WTC11 (cell line): Measurements from ENCODE around the gene TBCE. TPM values are rescaled to one million over a fixed set of nuclear protein-coding genes. Genes with fewer than 3 reads are reported as not detected.

Source experiments
- ATAC-seq: fragments of 200-7000 bp; cut with Tn5 transposase; 2 replicates; pipeline ENCODE4 v1.10.0; 2021; ENCODE audit warnings: mild to moderate bottlenecking, moderate library complexity
- CTCF ChIA-PET: fragments of 300-600 bp; sonication (Branson Sonifier 250); formaldehyde crosslinking; loops from one replicate; lab custom pipeline; 2021; ENCODE audit warnings: antibody characterized with exemption; lab: Charles Lee
- POLR2A ChIA-PET: fragments of 350-600 bp; sonication (Branson Sonifier 250); formaldehyde crosslinking; loops from one replicate; lab custom pipeline; 2021; ENCODE audit warnings: antibody characterized with exemption; lab: Charles Lee
- DNase-seq: peaks from one replicate; pipeline ENCODE4 v3.0.0; 2021; ENCODE audit warnings: low spot score
- H3K27ac Mint-ChIP-seq: 2 replicates; pipeline ENCODE4 v1.8.0; 2021; ENCODE audit warnings: mixed read lengths
- H3K27me3 Mint-ChIP-seq: 2 replicates; pipeline ENCODE4 v1.8.0; 2021; ENCODE audit warnings: low read depth, mild to moderate bottlenecking, moderate library complexity, mixed read lengths
- H3K36me3 Mint-ChIP-seq: 2 replicates; pipeline ENCODE4 v1.8.0; 2021; ENCODE audit warnings: mixed read lengths
- H3K4me1 Mint-ChIP-seq: 2 replicates; pipeline ENCODE4 v1.8.0; 2022; ENCODE audit warnings: mixed read lengths
- H3K4me3 Mint-ChIP-seq: 2 replicates; pipeline ENCODE4 v1.8.0; 2021; ENCODE audit warnings: mild to moderate bottlenecking, moderate library complexity, mixed read lengths
- H3K9me3 Mint-ChIP-seq: 2 replicates; pipeline ENCODE4 v1.8.0; 2021; ENCODE audit warnings: mixed read lengths
- ATF6 ChIP-seq: sonication (generic); formaldehyde crosslinking; IDR thresholded peaks from 2 replicates; pipeline ENCODE4 v1.8.1; 2023; ENCODE audit warnings: mild to moderate bottlenecking, missing genetic modification reagents
- CREM ChIP-seq: sonication (generic); formaldehyde crosslinking; IDR thresholded peaks from 2 replicates; pipeline ENCODE4 v1.8.1; 2022; ENCODE audit warnings: mild to moderate bottlenecking, missing genetic modification reagents, moderate library complexity
- E2F1 ChIP-seq: sonication (generic); formaldehyde crosslinking; IDR thresholded peaks from 2 replicates; pipeline ENCODE4 v1.8.0; 2022; ENCODE audit warnings: mild to moderate bottlenecking, missing genetic modification reagents
- E2F5 ChIP-seq: sonication (generic); formaldehyde crosslinking; IDR thresholded peaks from 2 replicates; pipeline ENCODE4 v1.8.1; 2022; ENCODE audit warnings: mild to moderate bottlenecking, moderate library complexity, missing genetic modification reagents
- FOXP1 ChIP-seq: sonication (generic); formaldehyde crosslinking; IDR thresholded peaks from 2 replicates; pipeline ENCODE4 v1.8.0; 2022; ENCODE audit warnings: missing genetic modification reagents, mild to moderate bottlenecking, moderate library complexity, borderline replicate concordance
- GABPB1 ChIP-seq: sonication (generic); formaldehyde crosslinking; IDR thresholded peaks from 2 replicates; pipeline ENCODE4 v1.8.1; 2023; ENCODE audit warnings: mild to moderate bottlenecking, missing genetic modification reagents
- IRF2 ChIP-seq: sonication (generic); formaldehyde crosslinking; IDR thresholded peaks from 2 replicates; pipeline ENCODE4 v1.8.0; 2022; ENCODE audit warnings: low read depth, missing genetic modification reagents, borderline replicate concordance
- JAZF1 ChIP-seq: fragments of 250-450 bp; sonication (Bioruptor Pico); IDR thresholded peaks from 2 replicates; pipeline ENCODE4 v1.9.0; 2021; ENCODE audit warnings: moderate library complexity, mild to moderate bottlenecking, inconsistent platforms
- JUN ChIP-seq: sonication (generic); formaldehyde crosslinking; IDR thresholded peaks from 2 replicates; pipeline ENCODE4 v1.8.0; 2023; ENCODE audit warnings: mild to moderate bottlenecking, missing genetic modification reagents
- KAT7 ChIP-seq: sonication (generic); formaldehyde crosslinking; IDR thresholded peaks from 2 replicates; pipeline ENCODE4 v1.8.1; 2023; ENCODE audit warnings: missing genetic modification reagents, mild to moderate bottlenecking, borderline replicate concordance
- MXD4 ChIP-seq: fragments of 250-450 bp; sonication (Bioruptor Pico); IDR thresholded peaks from 2 replicates; pipeline ENCODE4 v1.8.0; 2021; ENCODE audit warnings: mild to moderate bottlenecking, moderate library complexity, borderline replicate concordance
- NR3C1 ChIP-seq: sonication (generic); formaldehyde crosslinking; conservative IDR thresholded peaks from 2 replicates; pipeline ENCODE4 v1.8.1; 2023; ENCODE audit warnings: low read depth, mild to moderate bottlenecking, missing genetic modification reagents
- PREB ChIP-seq: sonication (generic); formaldehyde crosslinking; IDR thresholded peaks from 2 replicates; pipeline ENCODE4 v1.8.1; 2022; ENCODE audit warnings: mild to moderate bottlenecking, missing genetic modification reagents, moderate library complexity, borderline replicate concordance
- PRRX2 ChIP-seq: fragments of 250-450 bp; sonication (Bioruptor Pico); IDR thresholded peaks from 2 replicates; pipeline ENCODE4 v1.8.0; 2021; ENCODE audit warnings: mild to moderate bottlenecking
- SP1 ChIP-seq: sonication (generic); formaldehyde crosslinking; conservative IDR thresholded peaks from 2 replicates; pipeline ENCODE4 v1.8.1; 2022; ENCODE audit warnings: missing genetic modification reagents
- TP53 ChIP-seq: sonication (generic); formaldehyde crosslinking; IDR thresholded peaks from 2 replicates; pipeline ENCODE4 v1.8.1; 2023; ENCODE audit warnings: mild to moderate bottlenecking, missing genetic modification reagents
- ZNF219 ChIP-seq: sonication (generic); formaldehyde crosslinking; IDR thresholded peaks from 2 replicates; pipeline ENCODE4 v1.8.0; 2023; ENCODE audit warnings: missing genetic modification reagents, mild to moderate bottlenecking, borderline replicate concordance
- ZNF671 ChIP-seq: fragments of 250-450 bp; sonication (Bioruptor Pico); IDR thresholded peaks from 2 replicates; pipeline ENCODE4 v1.8.0; 2021; ENCODE audit warnings: mild to moderate bottlenecking
- total RNA-seq: library from RNA; stranded (reverse); gene quantifications from 3 replicates; pipeline ENCODE4 v1.2.3, GENCODE V29; 2021
- TF ChIP-seq, protein P1 (sequence below): fragments of 250-450 bp; sonication (Bioruptor Pico); conservative IDR thresholded peaks from 2 replicates; pipeline ENCODE4 v1.9.0; 2021; ENCODE audit warnings: mild to moderate bottlenecking
- TF ChIP-seq, protein P2 (sequence below): fragments of 250-450 bp; sonication (Bioruptor Pico); IDR thresholded peaks from 2 replicates; pipeline ENCODE4 v2.1.2; 2022; ENCODE audit warnings: mild to moderate bottlenecking, moderate library complexity
- TF ChIP-seq, protein P3 (sequence below): sonication (generic); formaldehyde crosslinking; IDR thresholded peaks from 2 replicates; pipeline ENCODE4 v1.8.1; 2023; ENCODE audit warnings: mild to moderate bottlenecking, missing genetic modification reagents

The TBCE gene
- total RNA-seq, 1 experiment from 2014 or later: 34.8 TPM

- no peaks in the 10 kb centered on the region for H3K9me3 Mint-ChIP-seq
- ChIA-PET POLR2A (interaction anchor here (1.0 kb wide), 1 partner anchor 41 kb away, joined by 3 read pairs; no protein-coding TSS in a partner anchor), CTCF (no interaction called here)
- H3K4me1 Mint-ChIP-seq: peaks cover 30% of the 10 kb centered on the region
- peaks cover 33% of the 10 kb centered on the region for H3K36me3 Mint-ChIP-seq
- no peaks in the 10 kb centered on the region for H3K27me3 Mint-ChIP-seq
- peak overlapping the region; percentile 95 for H3K27ac Mint-ChIP-seq
- peak overlapping the region; percentile 98 for H3K4me3 Mint-ChIP-seq
- TF ChIP-seq IRF2 (CRISPR knock-in tag) (no peak), ATF6 (no peak), JUN (CRISPR knock-in tag) (no peak), ZNF671 (CRISPR knock-in tag) (no peak), GABPB1 (CRISPR knock-in tag) (no peak), SP1 (CRISPR knock-in tag) (0 out of 2 replicates have a peak, but pooled peaks have one; percentile 19), MXD4 (no peak), CREM (CRISPR knock-in tag) (0 out of 2 replicates have a peak, but pooled peaks have one; percentile 16)
- TF ChIP-seq, protein P1, sequence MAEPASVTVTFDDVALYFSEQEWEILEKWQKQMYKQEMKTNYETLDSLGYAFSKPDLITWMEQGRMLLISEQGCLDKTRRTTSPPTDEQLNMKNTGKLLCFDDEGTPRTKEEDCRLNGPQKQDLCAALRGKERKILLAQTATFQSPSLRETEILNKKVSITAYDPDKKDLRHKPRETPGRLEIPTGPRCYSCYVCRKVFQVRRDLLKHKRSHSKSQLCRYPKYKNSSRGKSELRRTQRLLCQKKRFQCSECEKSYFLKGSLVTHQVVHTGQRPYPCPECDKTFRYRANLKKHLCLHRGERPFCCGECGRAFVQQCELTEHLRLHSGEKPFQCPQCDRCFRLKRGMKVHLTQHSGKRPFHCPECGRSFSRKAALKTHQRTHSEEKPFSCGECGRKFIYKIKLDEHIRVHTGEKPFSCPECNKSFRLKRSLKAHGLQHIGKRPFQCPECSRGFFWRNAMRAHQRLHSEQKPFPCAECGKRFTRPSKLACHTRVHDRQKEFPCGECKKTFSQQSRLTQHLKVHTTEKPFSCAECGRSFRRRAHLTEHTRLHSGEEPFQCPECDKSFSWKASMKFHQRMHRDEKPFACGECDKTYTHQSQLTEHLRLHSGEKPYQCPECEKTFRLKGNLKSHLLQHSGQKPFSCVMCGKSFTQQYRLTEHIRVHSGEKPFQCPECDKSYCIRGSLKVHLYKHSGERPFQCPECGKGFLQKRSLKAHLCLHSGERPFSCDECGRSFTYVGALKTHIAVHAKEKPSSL (CRISPR knock-in tag): no peak
- TF ChIP-seq, protein P2, sequence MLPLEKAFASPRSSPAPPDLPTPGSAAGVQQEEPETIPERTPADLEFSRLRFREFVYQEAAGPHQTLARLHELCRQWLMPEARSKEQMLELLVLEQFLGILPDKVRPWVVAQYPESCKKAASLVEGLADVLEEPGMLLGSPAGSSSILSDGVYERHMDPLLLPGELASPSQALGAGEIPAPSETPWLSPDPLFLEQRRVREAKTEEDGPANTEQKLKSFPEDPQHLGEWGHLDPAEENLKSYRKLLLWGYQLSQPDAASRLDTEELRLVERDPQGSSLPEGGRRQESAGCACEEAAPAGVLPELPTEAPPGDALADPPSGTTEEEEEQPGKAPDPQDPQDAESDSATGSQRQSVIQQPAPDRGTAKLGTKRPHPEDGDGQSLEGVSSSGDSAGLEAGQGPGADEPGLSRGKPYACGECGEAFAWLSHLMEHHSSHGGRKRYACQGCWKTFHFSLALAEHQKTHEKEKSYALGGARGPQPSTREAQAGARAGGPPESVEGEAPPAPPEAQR (CRISPR knock-in tag): no peak
- ATAC-seq (no peak), DNase-seq (peak; percentile 40)
These were observed 40.3 kb upstream of the TBCE start for GRCh38 chr1:235326719-235327558.

- no peaks in the 10 kb centered on the region for H3K9me3 Mint-ChIP-seq
- TF ChIP-seq JAZF1 (CRISPR knock-in tag): no peak
- 0 out of 2 replicates have a peak, but pooled peaks have one; percentile 24 for TF ChIP-seq FOXP1
- no peak for TF ChIP-seq PREB (CRISPR knock-in tag)
- TF ChIP-seq TP53 (CRISPR knock-in tag): 0 out of 2 replicates have a peak, but pooled peaks have one; percentile 13
- TF ChIP-seq E2F1 (CRISPR knock-in tag): no peak
- TF ChIP-seq E2F5 (CRISPR knock-in tag): peak; percentile 58
- no peak for TF ChIP-seq ZNF219 (CRISPR knock-in tag)
- TF ChIP-seq, protein P3, sequence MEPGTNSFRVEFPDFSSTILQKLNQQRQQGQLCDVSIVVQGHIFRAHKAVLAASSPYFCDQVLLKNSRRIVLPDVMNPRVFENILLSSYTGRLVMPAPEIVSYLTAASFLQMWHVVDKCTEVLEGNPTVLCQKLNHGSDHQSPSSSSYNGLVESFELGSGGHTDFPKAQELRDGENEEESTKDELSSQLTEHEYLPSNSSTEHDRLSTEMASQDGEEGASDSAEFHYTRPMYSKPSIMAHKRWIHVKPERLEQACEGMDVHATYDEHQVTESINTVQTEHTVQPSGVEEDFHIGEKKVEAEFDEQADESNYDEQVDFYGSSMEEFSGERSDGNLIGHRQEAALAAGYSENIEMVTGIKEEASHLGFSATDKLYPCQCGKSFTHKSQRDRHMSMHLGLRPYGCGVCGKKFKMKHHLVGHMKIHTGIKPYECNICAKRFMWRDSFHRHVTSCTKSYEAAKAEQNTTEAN (CRISPR knock-in tag): 0 out of 2 replicates have a peak, but pooled peaks have one; percentile 37
- 0 out of 2 replicates have a peak, but pooled peaks have one; percentile 6 for TF ChIP-seq KAT7 (CRISPR knock-in tag)
- no peak for TF ChIP-seq NR3C1 (CRISPR knock-in tag)
- peak; percentile 69; the same call in 1 of the 2 replicates for TF ChIP-seq JUN (CRISPR knock-in tag)
- no peak for TF ChIP-seq PRRX2 (CRISPR knock-in tag)
These were observed 39.5 kb upstream of the TBCE start, which contains the start of gene ARID4B for GRCh38 chr1:235327559-235328270. Gene ARID4B (minus strand): TSS chr1:235328179. CDS start chr1:235326919, 1,260 bp downstream.

More at GRCh38 chr1:235327559-235328270, 39.5 kb upstream of the TBCE start, which contains the start of gene ARID4B:
- H3K36me3 Mint-ChIP-seq: peaks cover 28% of the 10 kb centered on the region
- ChIA-PET POLR2A (interaction anchor here (0.5 to 3.3 kb wide), 10 partner anchors 10 to 200 kb away, joined by 3 to 18 read pairs (median 4); partner anchors contain the start of genes B3GALNT2, RBM34, TBCE and TOMM20), CTCF (interaction anchor here (0.6 to 2.0 kb wide), 4 partner anchors 74 to 256 kb away, joined by 3 to 13 read pairs (median 4); no protein-coding TSS in a partner anchor)
- peak within 1 kb of the TSS; percentile 95 for H3K27ac Mint-ChIP-seq
- ATAC-seq (peak; percentile 0; the same call in 1 of the 2 replicates), DNase-seq (peak; percentile 68)
- peaks cover 30% of the 10 kb centered on the region for H3K4me1 Mint-ChIP-seq
- no peaks in the 10 kb centered on the region for H3K27me3 Mint-ChIP-seq
- H3K4me3 Mint-ChIP-seq: peak within 1 kb of the TSS; percentile 98
